RCC 7860 (cell line): Measurements from ENCODE around the gene VRTN.

Source experiments
- DNase-seq: peaks from one replicate; pipeline ENCODE4 v3.0.0-alpha.2; 2015; ENCODE audit warnings: low spot score
- FAIRE-seq: peaks from 2 replicates; lab custom pipeline; 2012; peaks lifted over from hg19 to GRCh38; lab: Jason Lieb, UNC

The VRTN gene

GRCh38 chr14:74392616-74393570 lies 44.6 kb downstream of the VRTN start:
- DNase-seq, result no peak
- no peak for FAIRE-seq

GRCh38 chr14:74394549-74394948 lies 46.3 kb downstream of the VRTN start:
- DNase-seq, result no peak
- FAIRE-seq, result no peak

GRCh38 chr14:74395094-74395493 lies 46.8 kb downstream of the VRTN start:
- DNase-seq, result no peak
- no peak for FAIRE-seq

- DNase-seq (no peak), FAIRE-seq (no peak)
Observed at GRCh38 chr14:74400031-74400685, 51.9 kb downstream of the VRTN start.

- FAIRE-seq, result no peak
- DNase-seq, result no peak
Observed at GRCh38 chr14:74400919-74401503, 52.7 kb downstream of the VRTN start.

- FAIRE-seq, result no peak
Observed at GRCh38 chr14:74401504-74402241, 53.4 kb downstream of the VRTN start.

GRCh38 chr14:74402401-74403251 lies 54.4 kb downstream of the VRTN start:
- DNase-seq, result no peak

More at GRCh38 chr14:74401504-74402241, 53.4 kb downstream of the VRTN start:
- no peak for DNase-seq

GRCh38 chr14:74403619-74404417 lies 55.5 kb downstream of the VRTN start:
- FAIRE-seq (no peak), DNase-seq (no peak)

More at GRCh38 chr14:74402401-74403251, 54.4 kb downstream of the VRTN start:
- FAIRE-seq, result no peak

GRCh38 chr14:74404435-74404834 lies 56.2 kb downstream of the VRTN start:
- DNase-seq, result no peak
- no peak for FAIRE-seq

- DNase-seq (no peak), FAIRE-seq (no peak)
Observed at GRCh38 chr14:74405663-74406062, 57.4 kb downstream of the VRTN start.

- DNase-seq (no peak), FAIRE-seq (no peak)
Observed at GRCh38 chr14:74407021-74407800, 58.9 kb downstream of the VRTN start.

GRCh38 chr14:74407801-74408154 lies 59.5 kb downstream of the VRTN start:
- FAIRE-seq (no peak), DNase-seq (no peak)

GRCh38 chr14:74408870-74409269 lies 60.6 kb downstream of the VRTN start:
- DNase-seq (no peak), FAIRE-seq (no peak)

GRCh38 chr14:74409441-74409840 lies 61.2 kb downstream of the VRTN start:
- no peak for DNase-seq
- no peak for FAIRE-seq
